Raji (cell line): ENCODE measurements around the gene SULT1A1.

Source experiments
- POLR2A ChIP-seq: IDR thresholded peaks from 2 replicates; pipeline ENCODE4 v1.6.1; 2011; ENCODE audit warnings: low read depth, low read length, control low read depth; ENCODE audit not compliant: insufficient read depth

The SULT1A1 gene

GRCh38 chr16:28573738-28574718 is 35.8 kb downstream of the SULT1A1 start:
- TF ChIP-seq POLR2A, result no peak

DNA sequence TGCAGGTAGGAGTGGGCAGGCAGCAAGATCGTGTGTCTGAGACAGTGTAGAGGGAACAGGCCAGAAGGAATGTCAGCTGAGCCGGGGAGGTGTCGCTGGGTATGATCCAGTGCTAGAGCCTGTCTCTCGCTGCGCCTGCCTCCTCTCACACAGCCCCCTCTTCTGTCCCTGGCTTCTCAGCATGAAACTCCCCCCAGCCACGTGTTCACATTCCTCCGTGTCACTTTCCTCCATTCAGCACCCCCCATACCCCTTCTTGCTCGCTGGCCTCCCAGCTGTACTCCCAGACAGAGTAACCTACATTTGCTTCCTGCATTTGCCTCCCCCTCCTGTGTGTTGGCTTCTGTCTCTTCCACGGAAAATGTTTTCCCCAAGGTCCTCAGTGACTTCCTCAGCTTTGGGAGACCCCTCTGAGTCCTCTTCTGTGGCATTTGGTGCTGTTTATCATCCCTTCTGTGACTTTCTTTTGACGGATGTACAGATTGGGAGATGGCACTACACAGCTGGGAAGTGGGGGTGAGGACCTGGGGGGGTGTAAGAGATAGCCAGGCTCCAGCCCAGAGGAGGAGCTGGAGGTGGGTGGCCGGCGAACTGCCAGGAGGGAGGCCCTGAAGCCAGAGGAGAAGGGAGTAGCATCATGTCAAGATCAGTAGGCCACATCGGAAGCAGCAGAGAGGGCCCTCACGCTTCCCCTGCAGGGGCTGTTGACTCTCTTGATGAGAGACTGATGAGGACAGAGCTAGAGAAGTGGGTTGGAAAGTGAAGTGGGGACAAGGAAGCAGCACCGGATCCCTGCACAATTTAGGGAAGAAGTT is 36.9 kb downstream of the SULT1A1 start:
- TF ChIP-seq POLR2A, result no peak

GRCh38 chr16:28569968-28570752 is 39.7 kb downstream of the SULT1A1 start:
- no peak for TF ChIP-seq POLR2A

DNA sequence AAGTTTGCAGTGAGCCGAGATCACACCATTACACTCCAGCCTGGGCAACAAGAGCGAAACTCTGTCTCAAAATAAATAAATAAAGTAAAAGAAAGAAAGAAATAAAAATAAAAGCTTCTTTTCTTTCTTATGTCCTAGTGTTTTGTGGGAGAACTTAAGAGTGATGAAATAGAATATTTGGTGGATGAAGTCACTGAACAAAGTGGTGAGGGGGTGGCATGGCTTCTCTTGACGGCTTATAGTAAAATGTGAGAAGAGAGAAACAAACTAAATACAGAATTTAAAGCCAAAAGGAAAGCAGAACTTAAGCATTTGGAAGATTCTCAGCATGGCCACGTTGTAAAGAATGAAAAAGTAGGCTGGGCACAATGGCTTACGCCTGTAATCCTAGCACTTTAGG is 40.8 kb downstream of the SULT1A1 start:
- no peak for TF ChIP-seq POLR2A

- TF ChIP-seq POLR2A, result no peak
Observed at GRCh38 chr16:28567292-28567691, 42.6 kb downstream of the SULT1A1 start.

DNA sequence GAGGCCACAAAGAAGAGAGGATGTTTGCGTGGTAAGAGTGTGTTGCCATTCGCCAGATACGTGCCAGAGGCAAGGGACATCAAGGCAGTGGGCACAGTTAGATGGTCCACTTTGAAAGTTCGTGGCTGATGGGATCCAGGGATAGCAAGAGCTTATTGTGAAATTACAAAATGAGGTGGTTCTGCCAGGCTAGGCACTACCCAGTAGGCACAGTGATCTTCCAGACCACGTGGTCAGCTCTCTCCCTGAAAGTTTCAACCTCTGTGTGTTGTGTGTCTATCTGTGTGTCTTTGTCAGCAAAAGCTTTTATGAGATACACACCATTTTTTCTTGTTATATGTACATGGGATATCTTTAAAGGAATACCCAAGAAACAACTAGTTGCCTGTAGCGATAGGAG is 46.6 kb downstream of the SULT1A1 start:
- no peak for TF ChIP-seq POLR2A

DNA sequence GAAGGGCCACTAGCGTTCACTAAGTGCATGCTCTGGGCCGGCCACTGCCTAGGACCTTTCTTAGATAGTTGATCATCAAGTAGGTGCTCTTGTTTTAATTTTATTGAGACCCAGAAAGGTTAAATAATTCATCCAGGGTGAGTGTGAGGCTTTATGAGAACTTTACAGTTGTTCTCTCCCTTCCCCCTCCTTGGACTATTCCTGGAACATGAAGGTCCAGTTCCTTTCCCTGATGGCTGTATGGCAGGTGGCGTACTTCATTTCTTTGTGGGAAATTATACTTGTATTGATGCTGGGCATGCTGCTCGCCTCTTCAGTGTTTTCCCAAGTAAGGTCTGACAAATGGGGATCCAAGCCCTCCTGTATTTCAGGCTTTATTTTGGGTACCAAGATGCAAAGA is 47.6 kb downstream of the SULT1A1 start:
- TF ChIP-seq POLR2A, result no peak

- TF ChIP-seq POLR2A, result no peak
Observed at GRCh38 chr16:28561557-28562187, 48.2 kb downstream of the SULT1A1 start.

DNA sequence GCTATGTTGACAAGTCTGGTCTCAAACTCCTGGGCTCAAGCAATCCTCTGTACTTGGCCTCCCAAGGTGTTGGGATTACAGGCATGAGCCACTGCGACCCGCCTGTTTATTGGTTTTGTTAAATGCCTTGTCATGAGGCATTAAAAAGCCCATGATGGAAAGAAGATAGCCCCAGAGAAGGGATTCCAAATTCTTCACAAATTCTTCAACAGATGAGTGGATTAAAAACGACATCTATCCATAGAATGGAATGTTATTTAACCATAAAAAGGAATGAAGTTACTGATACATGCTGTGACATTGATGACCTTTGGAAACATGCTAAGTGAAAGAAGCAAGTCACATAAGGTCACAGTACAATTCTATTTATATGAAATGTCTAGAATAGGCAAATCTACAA is 51.4 kb downstream of the SULT1A1 start:
- TF ChIP-seq POLR2A, result no peak

GRCh38 chr16:28556914-28557320 is 52.9 kb downstream of the SULT1A1 start:
- no peak for TF ChIP-seq POLR2A

GRCh38 chr16:28555561-28555960 is 54.3 kb downstream of the SULT1A1 start:
- no peak for TF ChIP-seq POLR2A
